Endometrial microvascular endothelial cells (primary cell): ENCODE measurements around the gene ATG12. TPM values are rescaled to one million over a fixed set of nuclear protein-coding genes. Genes with fewer than 3 reads are reported as not detected.

ENCODE experiments used
- total RNA-seq: library from RNA; depleted of rRNA; stranded (reverse); fragments of >200 nt; gene quantifications from one replicate; pipeline ENCODE4 v1.2.3, GENCODE V29; 2015; ENCODE audit errors: inconsistent ontology term

ATG12 gene
- total RNA-seq, 1 donor from 2014 or later: 28.9 TPM

Other genes with a start within 250 kb of the ATG12 start
- 2.0 TPM for gene TICAM2, start 239.1 kb downstream of the ATG12 start, total RNA-seq
- 97.7 TPM for gene TMED7, start 215.5 kb downstream of the ATG12 start, total RNA-seq
- gene CDO1, start 24.9 kb downstream of the ATG12 start, total RNA-seq: not detected
- gene AP3S1, start 370 bp upstream of the ATG12 start, total RNA-seq: 47.9 TPM
- gene LVRN, start 120.9 kb upstream of the ATG12 start, total RNA-seq: not detected
- not detected for gene ARL14EPL, start 190.9 kb upstream of the ATG12 start, total RNA-seq
- 46.5 TPM for gene COMMD10, start 243.5 kb upstream of the ATG12 start, total RNA-seq